ENCODE measurements around the gene OSBPL3. TPM values are rescaled to one million over a fixed set of nuclear protein-coding genes. Genes with fewer than 3 reads are reported as not detected.

The OSBPL3 gene
- total and polyA plus RNA-seq, 2 donors (not counting 3 experiments of a cell fraction or from before 2014, with no cell fraction given), result 7.5 to 27.1 TPM

DNA sequence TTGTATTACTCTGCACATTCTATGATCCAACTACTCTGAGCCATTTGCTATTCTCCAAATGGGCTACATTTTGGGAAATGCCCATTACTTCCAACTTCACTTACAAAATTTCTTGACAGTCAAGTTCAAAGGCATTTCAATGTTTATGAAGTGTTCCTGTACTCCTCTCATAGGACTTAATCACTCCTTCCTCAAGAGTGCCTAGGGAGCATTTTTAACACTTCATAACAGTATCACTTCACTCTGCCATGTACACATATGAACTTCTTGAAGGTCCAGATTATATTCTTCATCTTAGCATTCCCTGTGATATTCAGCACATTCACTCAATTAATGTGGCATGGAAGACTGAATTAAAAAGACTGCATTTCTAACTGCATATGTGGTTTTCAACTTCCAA is 21.6 kb downstream of the OSBPL3 start:
- Histone ChIP-seq H3K9ac (replicated peaks; ENCODE audit: extremely low read depth, insufficient read depth, low read length) (no peak overlapping the region), H2AFZ (ENCODE audit: low read depth, low read length) (no peak overlapping the region), H3K36me3 (ENCODE audit: control insufficient read depth in 2 of 2, extremely low read depth in 1 of 2, insufficient read depth in 2 of 2, low read length in 2 of 2) (no peaks in the 10 kb centered on the region), H3K9me1 (replicated peaks; ENCODE audit: control insufficient read depth, extremely low read depth, insufficient read depth, low read length) (no peaks in the 10 kb centered on the region), H3K27ac (ENCODE audit: insufficient read depth, low read depth, low read length) (no peak overlapping the region), H3K9me3 (replicated peaks; ENCODE audit: control insufficient read depth, insufficient read depth, low read length) (no peaks in the 10 kb centered on the region), H4K20me1 (replicated peaks; ENCODE audit: control insufficient read depth, extremely low read depth, insufficient read depth, low read length) (no peaks in the 10 kb centered on the region), H3K4me2 (ENCODE audit: insufficient read depth, low read length) (no peak overlapping the region), H3K79me2 (ENCODE audit: control insufficient read depth, insufficient read depth, low read length) (peaks cover 89% of the 10 kb centered on the region), H3K4me3 (replicated peaks in 1 of 3; ENCODE audit: insufficient read depth in 1 of 3, low read depth in 1 of 3, low read length in 3 of 3) (no peak overlapping the region), H3K4me1 (ENCODE audit: control insufficient read depth, extremely low read depth, insufficient read depth, low read length) (peaks cover 6% of the 10 kb centered on the region), H3K27me3 (ENCODE audit: control insufficient read depth in 2 of 2, insufficient read depth in 2 of 2, low read length in 2 of 2) (no peaks in the 10 kb centered on the region)
- intact Hi-C loops (cut with micrococcal nuclease), result no loop called here
- POLR2A ChIA-PET, result no interaction called here
- FAIRE-seq, result peak; percentile 50
- BruUV-seq (replicated peaks), result no TSS peak
- DNase-seq (ENCODE audit: low read depth, low spot score), result no peak
- TF ChIP-seq, protein P1, sequence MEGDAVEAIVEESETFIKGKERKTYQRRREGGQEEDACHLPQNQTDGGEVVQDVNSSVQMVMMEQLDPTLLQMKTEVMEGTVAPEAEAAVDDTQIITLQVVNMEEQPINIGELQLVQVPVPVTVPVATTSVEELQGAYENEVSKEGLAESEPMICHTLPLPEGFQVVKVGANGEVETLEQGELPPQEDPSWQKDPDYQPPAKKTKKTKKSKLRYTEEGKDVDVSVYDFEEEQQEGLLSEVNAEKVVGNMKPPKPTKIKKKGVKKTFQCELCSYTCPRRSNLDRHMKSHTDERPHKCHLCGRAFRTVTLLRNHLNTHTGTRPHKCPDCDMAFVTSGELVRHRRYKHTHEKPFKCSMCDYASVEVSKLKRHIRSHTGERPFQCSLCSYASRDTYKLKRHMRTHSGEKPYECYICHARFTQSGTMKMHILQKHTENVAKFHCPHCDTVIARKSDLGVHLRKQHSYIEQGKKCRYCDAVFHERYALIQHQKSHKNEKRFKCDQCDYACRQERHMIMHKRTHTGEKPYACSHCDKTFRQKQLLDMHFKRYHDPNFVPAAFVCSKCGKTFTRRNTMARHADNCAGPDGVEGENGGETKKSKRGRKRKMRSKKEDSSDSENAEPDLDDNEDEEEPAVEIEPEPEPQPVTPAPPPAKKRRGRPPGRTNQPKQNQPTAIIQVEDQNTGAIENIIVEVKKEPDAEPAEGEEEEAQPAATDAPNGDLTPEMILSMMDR (IDR thresholded peaks at IDR 0.05; ENCODE audit: extremely low read depth in 1 of 2, insufficient read depth in 1 of 2, low read depth in 1 of 2, low read length in 2 of 2), result no peak
- no peak for TF ChIP-seq POLR2A (IDR thresholded peaks at IDR 0.05; ENCODE audit: low read depth, low read length)
- dilution Hi-C loops (cut with MboI; ENCODE audit: extremely low pct_ligation_motif_present, low sequenced_read_pairs), result no loop called here
- CTCF ChIA-PET, result no interaction called here

- Histone ChIP-seq H3K4me2 (ENCODE audit: insufficient read depth, low read length) (no peak overlapping the region), H3K4me3 (replicated peaks in 1 of 3; ENCODE audit: insufficient read depth in 1 of 3, low read depth in 1 of 3, low read length in 3 of 3) (no peak overlapping the region), H3K4me1 (ENCODE audit: control insufficient read depth, extremely low read depth, insufficient read depth, low read length) (peaks cover 6% of the 10 kb centered on the region), H2AFZ (ENCODE audit: low read depth, low read length) (no peak overlapping the region), H3K27ac (ENCODE audit: insufficient read depth, low read depth, low read length) (no peak overlapping the region), H3K36me3 (ENCODE audit: control insufficient read depth in 2 of 2, extremely low read depth in 1 of 2, insufficient read depth in 2 of 2, low read length in 2 of 2) (no peaks in the 10 kb centered on the region), H3K9me1 (replicated peaks; ENCODE audit: control insufficient read depth, extremely low read depth, insufficient read depth, low read length) (no peaks in the 10 kb centered on the region), H3K79me2 (ENCODE audit: control insufficient read depth, insufficient read depth, low read length) (peaks cover 94% of the 10 kb centered on the region), H4K20me1 (replicated peaks; ENCODE audit: control insufficient read depth, extremely low read depth, insufficient read depth, low read length) (no peaks in the 10 kb centered on the region), H3K27me3 (ENCODE audit: control insufficient read depth in 2 of 2, insufficient read depth in 2 of 2, low read length in 2 of 2) (no peaks in the 10 kb centered on the region), H3K9me3 (replicated peaks; ENCODE audit: control insufficient read depth, insufficient read depth, low read length) (no peaks in the 10 kb centered on the region), H3K9ac (replicated peaks; ENCODE audit: extremely low read depth, insufficient read depth, low read length) (no peak overlapping the region)
- no peak for FAIRE-seq
- intact Hi-C loops (cut with micrococcal nuclease), result no loop called here
- ChIA-PET POLR2A (no interaction called here), CTCF (interaction anchor here (1.1 kb wide), 2 partner anchors 9 to 48 kb away, joined by 3 to 4 read pairs; no protein-coding TSS in a partner anchor)
- no TSS peak for BruUV-seq (replicated peaks)
- no peak for TF ChIP-seq EZH2 (IDR thresholded peaks at IDR 0.05; ENCODE audit: borderline replicate concordance, low read depth, low read length, severe bottlenecking)
- dilution Hi-C loops (cut with MboI; ENCODE audit: extremely low pct_ligation_motif_present, low sequenced_read_pairs), result no loop called here
- no peak for DNase-seq (ENCODE audit: low read depth, low spot score)
Observed at GRCh38 chr7:24956021-24956420, 24.0 kb downstream of the OSBPL3 start.

Measured in endothelial cell of umbilical vein (primary cell).